ENCODE data around the gene RPS13.
"Not testable (repeated sequence)": the region's sequence is repeated elsewhere in the genome, so short reads cannot be mapped to it uniquely, and the experiment has no call there.

The RPS13 gene

GRCh38 chr11:17077520-17078401 lies at the start of gene RPS13:
Gene RPS13, minus strand, starts transcription at chr11:17077667. Its CDS starts 26 bp downstream, at chr11:17077641.
- DNase-seq (ENCODE audit: extremely low read depth, low read depth), result peak; percentile 96
- TF ChIP-seq CTCF (IDR thresholded peaks at IDR 0.05; ENCODE audit: low read depth, low read length), result no peak

GRCh38 chr11:17121981-17122380 lies 44.5 kb upstream of the RPS13 start:
- DNase-seq (ENCODE audit: extremely low read depth, low read depth), result no peak

GRCh38 chr11:17117262-17117661 lies 39.8 kb upstream of the RPS13 start:
- DNase-seq (ENCODE audit: extremely low read depth, low read depth), result no peak
- no peak for TF ChIP-seq CTCF (IDR thresholded peaks at IDR 0.05; ENCODE audit: low read depth, low read length)

More at GRCh38 chr11:17121981-17122380, 44.5 kb upstream of the RPS13 start:
- no peak for TF ChIP-seq CTCF (IDR thresholded peaks at IDR 0.05; ENCODE audit: low read depth, low read length)

- no peak for DNase-seq (ENCODE audit: extremely low read depth, low read depth)
- TF ChIP-seq CTCF (IDR thresholded peaks at IDR 0.05; ENCODE audit: low read depth, low read length), result no peak
Observed at GRCh38 chr11:17116117-17116516, 38.6 kb upstream of the RPS13 start.

- DNase-seq (ENCODE audit: extremely low read depth, low read depth), result not testable (repeated sequence)
- TF ChIP-seq CTCF (IDR thresholded peaks at IDR 0.05; ENCODE audit: low read depth, low read length), result peak; percentile 15
Observed at GRCh38 chr11:17107745-17108144, 30.3 kb upstream of the RPS13 start.

GRCh38 chr11:17105404-17106040 lies 28.1 kb upstream of the RPS13 start:
- not testable (repeated sequence) for DNase-seq (ENCODE audit: extremely low read depth, low read depth)

- no peak for DNase-seq (ENCODE audit: extremely low read depth, low read depth)
- TF ChIP-seq CTCF (IDR thresholded peaks at IDR 0.05; ENCODE audit: low read depth, low read length), result no peak
Observed at GRCh38 chr11:17102462-17102861, 25.0 kb upstream of the RPS13 start.
